Tibial nerve (tissue), 4 donors: ENCODE data around the gene TRABD2B. TPM values are rescaled to one million over a fixed set of nuclear protein-coding genes. Genes with fewer than 3 reads are reported as not detected.

ENCODE experiments used
- DNase-seq, 2 donors: peaks; one replicate each; pipeline ENCODE4 v3.0.0-alpha.2; 2019; ENCODE audit warnings: low spot score in 2 of 2
- H3K27ac ChIP-seq, 4 donors: fragments of 200-600 bp; sonication (generic) in 3 of 4; one replicate each; pipeline ENCODE4 v1.5.1; 2017 to 2019; ENCODE audit warnings: mild to moderate bottlenecking in 1 of 4
- H3K27me3 ChIP-seq, 2 donors: fragments of 200-600 bp; sonication (generic) in 1 of 2; one replicate each; pipeline versions ENCODE4 v1.5.1 to v1.6.0; 2017 to 2019
- H3K36me3 ChIP-seq, 3 donors: fragments of 200-600 bp; sonication (generic); one replicate each; pipeline ENCODE4 v1.5.1; 2018 to 2019
- H3K4me1 ChIP-seq, 4 donors: fragments of 200-600 bp; sonication (generic) in 3 of 4; one replicate each; pipeline ENCODE4 v1.5.1; 2017 to 2019
- H3K4me3 ChIP-seq, 4 donors: fragments of 200-600 bp; sonication (generic) in 3 of 4; one replicate each; pipeline ENCODE4 v1.5.1; 2017 to 2019; ENCODE audit warnings: mild to moderate bottlenecking in 1 of 4, moderate library complexity in 1 of 4
- H3K9me3 ChIP-seq, 4 donors: fragments of 200-600 bp; sonication (generic) in 3 of 4; one replicate each; pipeline ENCODE4 v1.5.1; 2017 to 2019
- EP300 ChIP-seq, 2 donors: sonication (generic); formaldehyde crosslinking; IDR thresholded peaks; one replicate each; pipeline ENCODE4 v1.6.1; 2017; ENCODE audit warnings: antibody characterized with exemption in 2 of 2, mild to moderate bottlenecking in 1 of 2
- POLR2A ChIP-seq, 2 donors: fragments of 450-650 bp; IDR thresholded peaks; one replicate each; pipeline ENCODE4 v1.6.1; 2017; ENCODE audit warnings: antibody characterized with exemption in 2 of 2, mild to moderate bottlenecking in 2 of 2, moderate library complexity in 2 of 2
- WGBS, 2 donors: methylation state at CpG; one replicate each; pipeline ENCODE4 v1.1.5; 2018; 5-methylcytosine and 5-hydroxymethylcytosine counted together
- total RNA-seq, 4 donors: library from RNA; depleted of rRNA; stranded (reverse); fragments of >200 nt; gene quantifications; one replicate each; pipeline ENCODE4 v1.1.0, GENCODE V29; 2016
- TF ChIP-seq, protein P1 (sequence below), 5 experiments: fragments of 200-600 bp in 3 of 5; fragments of 450-650 bp in 2 of 5; sonication (generic) in 3 of 5; IDR thresholded peaks; one replicate each; pipeline ENCODE4 v1.5.1; 2016 to 2019; ENCODE audit warnings: antibody characterized with exemption in 5 of 5, mild to moderate bottlenecking in 3 of 5, moderate library complexity in 2 of 5

The TRABD2B gene
- total RNA-seq, 4 donors from 2014 or later: 1.3 to 4.1 (median 2.3) TPM

DNA sequence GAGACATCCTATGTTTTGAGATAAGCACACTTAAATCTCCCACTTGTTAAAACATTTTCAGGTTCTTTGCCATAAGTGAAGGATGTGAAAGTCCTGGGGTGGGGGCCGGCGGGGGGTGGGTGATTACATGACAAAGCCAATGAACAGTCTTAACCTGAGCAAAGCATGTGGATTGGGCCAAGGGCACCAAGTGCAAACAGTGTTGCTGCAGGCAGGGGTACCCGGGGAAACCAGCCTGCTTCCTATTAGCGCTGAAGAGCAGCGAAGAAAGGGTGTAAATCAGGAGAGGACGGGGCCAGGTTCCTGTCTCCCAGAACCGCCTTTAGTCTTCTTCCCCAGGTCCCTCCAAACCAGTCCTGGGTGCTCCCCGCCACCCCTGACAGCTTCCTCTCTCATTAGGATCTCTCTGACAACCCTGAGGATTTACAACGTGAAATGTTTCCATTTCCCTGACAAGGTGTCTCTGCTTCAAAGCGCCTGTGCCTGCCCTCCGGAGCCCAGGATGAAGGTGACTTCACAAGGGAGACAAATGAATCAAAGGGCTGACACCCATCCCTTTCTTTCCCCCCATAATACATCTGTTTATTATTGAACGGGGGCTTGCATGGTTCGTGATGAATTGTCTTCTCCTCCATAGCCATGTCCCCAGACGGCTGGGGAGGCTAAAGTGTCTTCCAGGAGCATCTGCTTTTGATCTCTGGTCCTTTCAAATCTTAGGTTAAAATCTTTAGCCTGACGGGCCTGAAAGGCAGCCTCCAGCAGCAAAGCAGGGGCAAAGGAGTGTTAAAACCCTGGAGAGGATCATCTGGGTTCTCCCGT lies 109.5 kb downstream of the TRABD2B start:
- 76 to 81% methylated on average over 16 of the region's 16 CpGs for WGBS, 2 donors
- Histone ChIP-seq H3K9me3 (no peaks in the 10 kb centered on the region), H3K4me1 (no peaks in the 10 kb centered on the region), H3K27me3 (no peaks in the 10 kb centered on the region), H3K27ac (no peak overlapping the region), H3K4me3 (no peak overlapping the region), H3K36me3 (no peaks in the 10 kb centered on the region)
- TF ChIP-seq, protein P1, sequence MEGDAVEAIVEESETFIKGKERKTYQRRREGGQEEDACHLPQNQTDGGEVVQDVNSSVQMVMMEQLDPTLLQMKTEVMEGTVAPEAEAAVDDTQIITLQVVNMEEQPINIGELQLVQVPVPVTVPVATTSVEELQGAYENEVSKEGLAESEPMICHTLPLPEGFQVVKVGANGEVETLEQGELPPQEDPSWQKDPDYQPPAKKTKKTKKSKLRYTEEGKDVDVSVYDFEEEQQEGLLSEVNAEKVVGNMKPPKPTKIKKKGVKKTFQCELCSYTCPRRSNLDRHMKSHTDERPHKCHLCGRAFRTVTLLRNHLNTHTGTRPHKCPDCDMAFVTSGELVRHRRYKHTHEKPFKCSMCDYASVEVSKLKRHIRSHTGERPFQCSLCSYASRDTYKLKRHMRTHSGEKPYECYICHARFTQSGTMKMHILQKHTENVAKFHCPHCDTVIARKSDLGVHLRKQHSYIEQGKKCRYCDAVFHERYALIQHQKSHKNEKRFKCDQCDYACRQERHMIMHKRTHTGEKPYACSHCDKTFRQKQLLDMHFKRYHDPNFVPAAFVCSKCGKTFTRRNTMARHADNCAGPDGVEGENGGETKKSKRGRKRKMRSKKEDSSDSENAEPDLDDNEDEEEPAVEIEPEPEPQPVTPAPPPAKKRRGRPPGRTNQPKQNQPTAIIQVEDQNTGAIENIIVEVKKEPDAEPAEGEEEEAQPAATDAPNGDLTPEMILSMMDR (IDR thresholded peaks at IDR 0.05): no peak
- TF ChIP-seq POLR2A (IDR thresholded peaks at IDR 0.05) (no peak), EP300 (IDR thresholded peaks at IDR 0.05) (no peak)
- no peak for DNase-seq

DNA sequence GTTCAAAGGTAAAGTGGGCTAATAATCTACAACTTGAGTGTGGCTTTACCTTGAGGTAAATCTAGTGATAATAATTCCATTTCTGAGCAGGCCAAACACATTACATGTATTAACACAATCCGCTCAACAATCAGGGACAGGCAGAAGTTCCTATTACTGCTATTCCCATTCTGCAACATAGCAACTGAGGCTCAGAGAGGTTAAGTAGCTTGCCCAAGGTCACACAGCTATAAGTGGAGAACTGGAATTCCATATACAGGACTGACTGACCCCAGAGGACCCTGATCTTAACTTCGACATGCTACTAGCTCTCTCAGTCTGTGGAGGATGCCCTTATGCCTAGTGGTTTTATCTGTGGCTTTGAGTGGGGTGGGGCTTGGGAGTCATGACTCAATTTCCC lies 110.1 kb downstream of the TRABD2B start:
- 88 to 100% methylated on average over 2 of the region's 2 CpGs for WGBS, 2 donors
- no peak for DNase-seq
- Histone ChIP-seq H3K4me3 (no peak overlapping the region), H3K27ac (no peak overlapping the region), H3K9me3 (no peaks in the 10 kb centered on the region), H3K4me1 (peaks cover 0 to under 1% (median 0%) of the 10 kb centered on the region in 4 donors), H3K36me3 (no peaks in the 10 kb centered on the region), H3K27me3 (no peaks in the 10 kb centered on the region)
- no peak for TF ChIP-seq EP300 (IDR thresholded peaks at IDR 0.05)

DNA sequence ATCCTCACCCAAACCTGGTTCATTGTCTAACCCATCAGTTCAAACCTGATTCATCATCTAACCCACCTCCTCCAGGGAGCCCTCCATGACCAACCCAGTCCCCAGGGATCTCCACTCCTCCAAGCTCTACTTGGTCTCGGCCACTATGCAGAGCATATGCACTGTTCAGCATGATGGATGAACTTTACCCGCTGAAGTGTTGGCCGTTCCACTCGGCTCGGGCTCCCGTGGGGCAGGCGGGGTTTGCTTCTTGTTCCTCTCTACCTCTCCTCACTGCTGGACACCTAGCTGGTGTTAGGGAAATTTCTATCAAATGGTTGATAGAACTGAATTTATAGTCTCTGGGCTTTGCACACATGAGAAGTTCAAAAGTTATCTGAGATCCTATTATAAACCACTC lies 111.0 kb downstream of the TRABD2B start:
- Histone ChIP-seq H3K4me1 (peaks cover 0 to 3% (median 0%) of the 10 kb centered on the region in 4 donors), H3K9me3 (no peaks in the 10 kb centered on the region), H3K36me3 (no peaks in the 10 kb centered on the region), H3K27me3 (no peaks in the 10 kb centered on the region), H3K27ac (no peak overlapping the region), H3K4me3 (no peak overlapping the region)
- 82 to 85% methylated on average over 7 of the region's 7 CpGs for WGBS, 2 donors
- DNase-seq: no peak
- TF ChIP-seq, protein P1 (IDR thresholded peaks at IDR 0.05): no peak
- TF ChIP-seq POLR2A (IDR thresholded peaks at IDR 0.05) (no peak), EP300 (IDR thresholded peaks at IDR 0.05) (no peak)

DNA sequence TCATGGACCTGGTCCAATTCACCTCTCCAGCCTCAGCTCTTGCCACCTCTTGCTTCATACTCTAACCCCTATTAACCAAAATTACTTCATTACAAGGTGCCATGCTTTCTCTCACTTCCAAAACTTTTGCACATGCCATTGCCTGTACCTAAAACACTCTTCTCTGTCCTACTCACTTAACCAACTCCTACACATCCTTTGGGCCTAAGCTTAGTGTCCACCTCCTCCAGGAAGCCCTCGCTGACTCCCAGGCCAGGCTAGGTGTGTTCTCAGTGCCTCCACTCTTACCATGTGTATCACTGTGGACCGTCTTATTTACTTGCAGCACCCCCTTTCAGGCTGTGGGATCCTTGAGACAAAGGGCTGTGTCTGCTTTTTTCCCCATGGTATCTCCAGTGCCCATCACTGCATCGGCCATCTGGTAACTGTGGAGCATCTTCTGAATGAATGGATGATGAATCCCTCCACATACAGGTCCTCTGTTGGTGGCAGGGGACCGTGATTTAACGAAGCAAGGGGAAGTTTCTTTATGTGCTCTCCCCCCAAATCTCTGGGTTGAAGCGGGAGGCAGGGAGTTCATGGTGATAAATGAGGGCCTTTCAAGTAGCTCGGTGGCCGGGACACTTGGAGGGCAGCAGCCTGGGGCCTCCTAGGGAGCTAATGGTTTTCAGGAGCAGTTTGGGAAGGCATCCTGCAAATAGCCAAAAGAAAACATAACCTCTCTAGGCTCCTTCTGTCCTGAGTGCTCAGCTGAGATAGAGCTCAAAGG lies 111.9 kb downstream of the TRABD2B start:
- H3K4me1 ChIP-seq: peaks cover 0 to 3% (median 0%) of the 10 kb centered on the region in 4 donors
- no peak for TF ChIP-seq POLR2A (IDR thresholded peaks at IDR 0.05)
- TF ChIP-seq EP300 (IDR thresholded peaks at IDR 0.05): no peak
- TF ChIP-seq, protein P1 (IDR thresholded peaks at IDR 0.05): no peak
- 66 to 76% methylated on average over 8 of the region's 8 CpGs for WGBS, 2 donors
- H3K9me3 ChIP-seq: no peaks in the 10 kb centered on the region
- no peaks in the 10 kb centered on the region for H3K27me3 ChIP-seq
- H3K36me3 ChIP-seq: no peaks in the 10 kb centered on the region
- DNase-seq: no peak
- no peak overlapping the region for H3K27ac ChIP-seq
- no peak overlapping the region for H3K4me3 ChIP-seq

DNA sequence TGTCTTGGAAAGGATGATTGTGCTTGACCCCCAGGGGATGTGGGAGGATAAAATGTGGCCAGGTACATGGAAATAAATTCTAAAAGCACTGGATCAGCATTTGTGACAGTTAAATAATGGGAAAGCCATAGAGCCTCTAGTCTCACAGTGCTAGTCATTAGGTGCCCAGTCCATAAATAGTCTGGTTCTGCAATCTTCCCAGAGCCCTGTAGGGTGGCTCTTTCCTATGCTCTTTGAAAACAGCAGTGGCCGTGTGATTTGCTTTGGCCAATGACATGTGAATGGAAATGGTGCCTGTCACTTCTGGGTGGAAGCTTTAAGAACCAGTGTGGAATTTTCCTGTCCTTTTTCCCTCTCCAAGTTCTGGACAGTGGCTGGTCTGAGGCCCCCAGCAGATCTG lies 113.2 kb downstream of the TRABD2B start:
- Histone ChIP-seq H3K27ac (no peak overlapping the region), H3K9me3 (no peaks in the 10 kb centered on the region), H3K36me3 (no peaks in the 10 kb centered on the region), H3K4me3 (no peak overlapping the region), H3K4me1 (peaks cover 0 to 3% (median 0%) of the 10 kb centered on the region in 4 donors), H3K27me3 (no peaks in the 10 kb centered on the region)
- no peak for DNase-seq
- WGBS, 2 donors: 75 to 100% methylated on average over 1 of the region's 1 CpG
- TF ChIP-seq EP300 (IDR thresholded peaks at IDR 0.05) (no peak), POLR2A (IDR thresholded peaks at IDR 0.05) (no peak)
- TF ChIP-seq, protein P1 (IDR thresholded peaks at IDR 0.05): no peak
